GM18511 (cell line): ENCODE data around the gene CD36.

Experiments
- ATAC-seq: cut with Tn5 transposase; IDR thresholded peaks from one replicate; pipeline ENCODE4 v1.9.1; 2021; ENCODE audit warnings: mild to moderate bottlenecking, moderate library complexity; ENCODE audit not compliant: unreplicated experiment

CD36 gene

DNA sequence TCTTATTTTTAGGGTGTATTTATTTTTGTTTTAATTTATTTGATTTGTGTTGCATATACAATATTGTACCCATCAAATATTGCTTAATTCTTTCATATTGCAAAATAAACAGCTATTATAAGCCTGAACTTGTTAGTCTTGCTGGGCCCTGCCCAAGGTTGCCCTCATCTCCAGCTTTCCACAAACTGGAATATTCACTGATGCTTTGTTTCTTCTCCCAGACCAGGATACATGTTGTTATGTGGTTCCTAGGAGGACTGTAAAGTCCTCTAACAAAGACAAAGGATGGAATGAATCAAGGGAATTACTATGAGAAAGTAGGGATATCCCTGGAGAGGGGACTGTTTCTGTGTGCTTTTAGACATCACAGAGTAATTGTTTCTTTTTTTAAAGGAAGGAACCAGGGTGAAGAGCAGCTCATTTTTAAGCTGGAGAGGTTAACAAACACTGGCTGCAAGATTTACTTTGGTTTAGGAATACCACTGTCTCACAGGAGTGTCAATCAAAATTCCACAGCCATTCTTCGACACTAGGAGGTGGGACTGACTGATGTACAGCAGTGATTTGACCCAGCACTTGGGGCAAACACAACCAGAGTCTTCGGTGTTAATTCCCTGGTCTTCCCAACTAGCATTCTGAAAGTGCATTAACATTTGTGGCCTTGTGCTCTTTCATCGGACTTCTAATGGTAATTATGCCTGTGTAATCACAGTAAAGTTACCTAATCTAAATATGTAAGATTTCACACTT, 14.8 kb upstream of the CD36 start:
- no peak for ATAC-seq

DNA sequence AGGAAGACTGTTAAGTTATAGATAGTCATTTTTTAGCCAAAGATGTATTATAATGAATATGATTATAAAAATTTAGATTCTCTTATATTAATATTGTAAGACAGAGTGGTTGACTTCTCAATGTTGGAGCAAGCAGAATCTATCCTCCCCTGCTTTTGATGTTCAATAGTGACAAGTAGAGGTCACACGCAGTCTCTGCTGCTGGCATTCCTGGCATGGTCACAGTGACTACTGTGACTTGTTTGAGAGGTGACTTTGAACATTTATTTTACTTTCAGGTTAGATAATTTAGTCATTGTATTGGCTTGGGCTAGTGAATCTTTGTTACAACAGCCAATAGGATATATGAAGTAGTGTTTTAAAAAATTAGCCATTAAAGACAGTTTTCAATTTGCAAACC, 13.7 kb upstream of the CD36 start:
- no peak for ATAC-seq

DNA sequence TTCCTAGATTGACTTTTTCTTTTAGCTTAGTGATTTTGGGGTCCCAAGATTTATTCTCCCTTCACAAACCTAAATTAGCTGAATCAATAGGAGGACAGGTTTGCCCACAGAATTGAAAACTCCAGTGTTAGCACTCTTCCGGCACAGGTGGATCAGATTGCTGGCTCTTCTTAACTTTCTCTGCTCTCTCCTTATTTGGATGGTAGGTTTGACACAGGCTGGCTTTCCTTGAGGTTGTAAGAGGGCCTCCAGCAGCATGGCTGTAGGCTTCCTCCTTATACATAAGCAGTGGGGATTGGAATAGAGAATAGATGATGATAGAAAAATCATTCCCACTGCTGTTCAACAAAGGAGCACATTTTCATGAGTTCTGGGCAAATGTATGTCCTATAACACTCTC, 9.4 kb upstream of the CD36 start:
- no peak for ATAC-seq

DNA sequence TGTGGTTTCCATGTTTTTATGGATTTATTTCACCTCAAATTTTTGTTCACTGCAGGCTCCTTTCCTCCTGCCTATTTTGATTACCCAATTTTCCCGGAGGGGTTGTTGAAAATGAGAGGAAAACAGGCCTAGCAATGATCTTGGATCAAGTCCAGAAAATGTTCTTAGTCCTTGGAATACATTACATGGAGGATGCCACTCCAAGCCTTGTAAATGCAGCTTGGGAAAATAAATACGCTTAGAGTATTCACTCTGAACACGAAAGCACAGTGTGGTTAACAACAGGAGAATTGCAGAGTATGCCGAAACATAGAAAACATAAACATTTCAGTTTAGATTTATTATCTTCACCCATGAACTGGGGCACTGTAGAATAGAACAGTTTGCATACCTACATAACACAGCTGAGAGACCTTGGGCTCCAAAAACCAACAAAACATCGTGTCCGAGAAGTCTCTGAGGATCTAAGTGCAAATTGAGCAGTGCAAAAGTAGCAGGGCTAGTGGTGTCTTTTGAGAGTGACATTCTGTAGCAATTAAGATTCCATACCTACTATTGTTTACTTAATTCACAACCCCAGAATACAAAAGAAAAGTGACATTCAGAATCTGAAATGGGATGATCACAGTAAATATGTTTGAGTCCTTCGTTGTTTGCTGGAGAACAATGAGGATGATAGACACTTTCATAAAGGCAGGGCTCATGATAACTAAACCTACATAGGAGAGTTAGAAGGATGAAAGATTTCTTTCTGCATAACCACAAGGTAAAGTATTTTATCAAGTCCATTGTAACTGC, 7.6 kb upstream of the CD36 start:
- no peak for ATAC-seq

DNA sequence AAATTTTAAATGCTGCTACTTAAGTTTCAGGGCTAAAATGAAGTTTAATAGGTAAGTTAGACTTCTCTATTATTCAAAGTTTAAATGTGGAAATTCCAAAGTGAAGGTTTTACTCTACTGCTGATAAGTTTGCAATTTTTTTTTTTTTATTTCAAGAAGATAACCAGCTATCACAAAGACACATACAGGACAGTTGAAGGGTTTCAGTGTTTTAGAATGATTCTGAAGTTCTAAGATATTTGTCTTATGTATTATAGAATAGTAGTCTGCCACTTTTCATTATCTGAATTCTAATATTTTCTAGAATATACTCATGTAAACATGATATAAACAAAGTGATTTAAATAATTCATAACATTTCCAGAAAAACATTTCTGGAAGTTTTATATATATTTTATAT, 7.0 kb upstream of the CD36 start:
- ATAC-seq = no peak

DNA sequence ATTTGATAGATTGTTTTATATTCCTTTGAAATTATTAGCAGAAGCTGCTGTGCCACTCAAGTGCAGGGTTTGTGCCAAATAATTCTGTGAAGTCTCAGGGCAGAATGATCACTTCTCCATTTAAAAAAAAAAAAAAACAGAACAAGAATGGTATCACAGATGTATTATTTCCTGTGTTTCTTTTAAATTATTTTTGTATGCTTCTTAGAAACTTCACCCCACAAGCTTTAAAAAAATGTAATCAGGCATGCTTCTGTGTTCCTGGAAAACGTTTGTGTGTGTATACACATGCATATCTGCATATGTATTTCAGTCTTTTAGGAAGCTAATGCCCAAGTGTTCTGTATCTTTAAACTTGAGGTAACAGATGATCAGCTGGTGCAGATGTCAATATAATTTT, 6.3 kb upstream of the CD36 start:
- no peak for ATAC-seq

DNA sequence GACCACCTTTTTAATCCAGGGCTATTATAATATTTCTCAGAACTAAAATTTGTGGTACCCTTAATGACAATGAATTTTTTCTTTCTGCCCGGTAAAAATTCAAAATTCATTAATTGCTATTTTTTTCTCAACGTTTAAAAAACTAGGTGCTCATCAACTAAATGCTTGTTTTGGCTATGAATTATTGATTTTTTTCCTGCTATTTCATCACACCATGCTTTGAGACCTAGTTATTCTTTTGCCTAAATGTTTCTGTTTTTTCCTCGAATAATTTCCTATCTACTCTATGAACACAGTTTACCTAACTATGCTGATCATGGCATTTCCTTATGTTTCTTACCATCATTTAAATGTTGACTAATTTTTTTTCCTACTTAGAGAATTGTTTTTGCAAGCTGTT, 5.6 kb upstream of the CD36 start:
- ATAC-seq = no peak

DNA sequence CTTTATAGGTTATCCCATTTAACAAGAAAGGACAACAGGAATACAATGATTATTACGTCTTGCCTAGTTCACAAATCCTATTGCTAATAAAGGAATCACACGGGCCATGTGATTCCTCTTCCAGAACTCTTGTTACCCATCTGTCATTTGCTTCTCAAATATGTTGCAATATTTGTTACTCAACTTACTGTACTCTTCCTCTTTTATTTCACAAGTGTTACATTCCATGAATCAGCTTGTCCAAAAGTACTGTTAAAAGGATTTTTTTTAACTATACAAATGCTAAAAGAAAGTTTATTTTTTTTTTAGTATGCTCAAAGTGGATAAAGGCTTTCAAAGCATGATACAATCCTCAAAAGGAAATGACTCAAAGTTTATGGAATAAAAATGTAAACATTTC, 3.9 kb upstream of the CD36 start:
- ATAC-seq = no peak

DNA sequence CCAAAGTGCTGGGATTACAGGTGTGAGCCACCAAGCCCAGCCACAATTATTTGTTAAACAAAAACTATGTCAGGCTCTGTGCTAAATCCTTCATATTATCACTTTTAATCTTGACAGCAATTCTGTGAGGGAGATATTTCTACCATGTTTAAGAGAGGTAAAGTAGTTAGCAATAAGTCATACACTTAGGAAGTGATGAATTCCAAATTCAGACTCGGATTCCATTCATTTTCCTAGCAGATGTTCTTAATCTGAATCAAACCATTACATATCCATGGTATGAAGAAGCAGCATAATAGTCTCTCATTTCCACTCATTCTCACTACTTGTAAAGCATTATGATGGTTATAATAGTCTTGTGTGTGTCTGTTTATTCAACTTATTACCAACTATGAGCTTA, 2.9 kb upstream of the CD36 start:
- ATAC-seq = no peak

DNA sequence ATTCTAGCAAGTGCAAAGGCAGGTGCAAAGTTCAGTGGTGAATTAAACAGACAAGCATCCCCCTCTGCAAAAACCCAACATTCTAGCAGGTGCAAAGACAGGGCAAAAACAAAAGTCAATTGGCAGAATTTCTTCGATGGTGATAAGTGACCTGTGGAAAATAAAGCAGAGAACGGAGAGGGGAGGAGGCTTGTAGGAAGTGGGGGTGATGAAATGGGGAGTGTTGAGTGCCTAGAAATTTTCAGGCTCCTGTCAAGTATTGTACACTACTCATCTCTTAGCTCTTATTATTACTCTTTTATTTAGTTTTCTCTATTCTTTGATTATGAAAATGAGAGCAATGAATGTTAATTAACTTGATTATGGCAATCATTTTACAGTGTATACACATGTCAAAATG, 2.4 kb upstream of the CD36 start:
- ATAC-seq = no peak

DNA sequence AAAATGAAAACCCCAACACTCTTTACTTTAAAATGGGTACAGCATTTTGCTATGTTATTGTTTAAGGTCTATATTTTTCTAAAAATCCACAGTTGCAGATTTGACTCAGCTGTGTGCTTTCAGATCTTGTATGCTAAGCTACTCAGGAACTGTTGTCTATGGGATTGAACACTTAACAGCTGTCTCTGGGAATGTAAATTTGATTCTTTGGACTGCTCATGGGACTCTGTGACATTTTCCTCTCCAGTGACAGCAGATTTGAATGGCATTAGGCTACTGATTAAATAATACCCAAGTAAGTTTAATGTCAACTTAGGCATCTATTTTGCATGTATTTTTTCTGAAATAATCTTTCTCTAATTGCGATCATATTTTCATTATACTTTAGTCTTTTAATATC, 1.7 kb upstream of the CD36 start:
- ATAC-seq = no peak

DNA sequence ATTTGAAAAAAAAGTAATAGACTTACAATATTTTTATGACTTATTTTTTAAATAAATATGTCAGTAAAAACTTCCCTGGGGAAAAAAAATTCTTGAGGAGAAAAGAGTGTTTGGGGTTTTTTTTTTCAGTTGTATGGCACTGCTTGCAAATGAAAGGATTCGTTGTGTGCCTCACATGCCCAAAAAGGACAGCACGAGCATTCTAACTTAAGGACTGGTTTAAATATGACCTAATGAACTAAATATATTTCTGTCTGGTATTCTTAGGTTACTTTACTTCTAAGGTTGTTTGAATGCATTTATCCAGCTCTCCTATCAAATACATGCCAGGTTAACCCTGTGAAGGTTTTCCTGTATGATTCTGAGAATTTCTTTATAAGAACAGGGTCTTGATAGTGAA, 988 bp upstream of the CD36 start:
- ATAC-seq = no peak

DNA sequence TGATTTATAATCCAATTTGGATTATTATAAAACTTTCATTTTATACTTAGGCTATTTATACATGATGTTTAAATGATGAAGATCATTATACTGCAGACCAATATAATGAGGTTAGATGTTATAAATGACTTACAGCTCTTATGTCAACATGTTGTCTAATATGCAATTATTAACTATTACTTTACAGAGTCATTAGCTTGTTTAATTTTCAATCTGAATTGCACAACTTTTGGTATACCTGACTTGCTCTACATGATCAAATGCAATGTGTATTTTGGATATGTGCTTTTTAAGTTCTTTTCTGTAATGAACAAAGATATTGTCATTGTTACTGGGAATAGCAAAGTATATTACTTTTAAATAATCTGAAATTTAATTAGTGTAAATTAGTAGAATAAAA, 569 bp downstream of the CD36 start:
- ATAC-seq = no peak

DNA sequence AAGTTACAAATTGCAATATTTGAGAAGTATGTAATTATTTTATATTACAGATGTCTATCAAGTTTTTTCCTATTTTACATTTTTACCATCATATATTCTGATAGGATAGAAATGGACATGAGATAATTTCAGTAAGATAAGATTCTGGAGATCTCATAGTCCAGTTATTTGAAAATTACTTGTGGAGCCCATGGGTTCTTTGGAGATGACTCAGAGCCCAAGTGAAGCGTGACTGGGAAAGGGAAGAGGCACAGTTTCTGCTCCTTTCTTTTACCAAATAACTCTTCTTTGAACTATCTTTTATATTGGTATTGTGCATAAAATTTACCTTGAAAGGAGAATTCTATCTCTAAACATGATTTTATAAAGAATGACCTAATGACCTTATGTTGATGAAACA, 2.4 kb downstream of the CD36 start:
- no peak for ATAC-seq

DNA sequence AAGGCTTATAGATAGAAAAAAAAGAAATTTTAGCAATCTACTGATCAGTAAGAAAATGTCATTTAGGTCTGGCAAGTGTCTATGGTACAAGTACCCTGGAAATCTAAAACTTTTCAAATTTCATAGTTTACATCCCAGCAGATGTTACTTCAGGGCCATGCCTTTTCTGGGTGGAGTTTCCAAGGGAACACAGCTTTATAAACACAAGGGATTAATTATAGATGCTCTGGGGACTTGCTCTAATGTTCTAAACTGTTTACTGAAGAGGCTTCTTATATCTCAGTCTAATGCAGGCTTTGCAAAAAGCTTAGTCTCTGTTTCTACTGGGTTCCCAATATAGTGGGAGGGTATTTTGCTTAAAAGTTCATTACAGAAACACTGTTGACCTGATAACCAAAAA, 3.1 kb downstream of the CD36 start:
- no peak for ATAC-seq

DNA sequence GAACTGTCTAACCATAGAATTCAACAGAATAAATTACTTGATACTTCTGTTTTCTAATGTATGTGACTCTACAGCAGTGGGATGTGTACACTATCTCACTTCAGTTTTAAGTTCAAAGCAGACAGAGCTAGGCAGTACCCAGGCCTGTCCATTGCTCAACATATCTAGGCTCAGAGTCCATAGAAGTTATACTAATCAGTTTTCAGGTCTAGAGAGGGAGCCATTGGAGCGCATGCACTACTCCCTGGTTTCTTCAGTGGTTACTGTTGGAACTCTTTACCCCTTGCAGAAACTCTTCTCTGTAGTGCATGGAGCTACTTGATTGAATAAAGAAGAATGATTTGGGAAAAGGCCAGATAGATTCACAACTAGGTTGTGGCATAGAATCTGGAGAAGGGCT, 4.4 kb downstream of the CD36 start:
- no peak for ATAC-seq

DNA sequence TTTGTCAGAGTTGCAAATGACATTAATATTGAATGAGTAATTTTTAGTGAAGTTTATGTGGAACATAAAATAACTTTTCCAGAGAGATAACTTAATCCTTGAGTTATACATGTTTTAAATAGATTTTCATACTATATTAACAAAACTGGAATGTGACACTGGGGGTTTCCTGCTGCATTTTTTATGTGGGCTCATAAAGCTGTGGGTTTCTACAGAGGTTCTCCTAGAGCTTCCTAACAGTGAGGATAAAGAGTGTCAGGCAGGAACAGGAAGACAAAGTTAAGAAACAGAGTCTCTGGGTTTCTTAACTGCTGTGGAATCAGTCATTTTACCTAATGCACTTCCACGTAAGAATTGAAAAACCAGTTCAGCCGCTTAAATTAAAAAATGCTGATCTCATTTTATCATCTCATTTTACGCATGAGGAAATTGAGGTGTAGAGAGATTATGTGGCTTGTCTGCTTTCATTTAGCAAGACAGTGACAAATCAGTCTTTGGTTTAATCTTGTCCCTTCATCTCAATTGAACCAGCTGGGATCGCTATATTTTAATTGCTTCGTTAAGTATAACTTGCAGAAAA, 5.0 kb downstream of the CD36 start:
- ATAC-seq = no peak

DNA sequence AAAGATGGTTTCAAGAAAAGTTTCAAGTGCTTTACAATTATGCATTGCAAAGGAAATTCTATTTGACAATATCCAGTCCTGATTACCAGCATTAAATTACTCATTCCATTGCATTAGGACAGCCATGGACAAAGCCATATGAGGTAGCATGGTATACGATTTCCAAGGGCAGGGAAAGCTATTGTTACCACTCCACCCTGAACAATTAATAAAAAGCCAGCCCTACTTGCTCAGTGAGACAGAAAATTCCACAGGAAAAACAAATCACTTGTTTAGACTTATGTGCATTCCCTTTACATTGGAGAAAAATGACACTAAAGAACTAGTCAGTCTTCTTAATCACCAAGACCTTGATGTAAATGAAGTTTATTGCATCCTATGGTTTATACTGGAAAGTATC, 5.6 kb downstream of the CD36 start:
- ATAC-seq = no peak

DNA sequence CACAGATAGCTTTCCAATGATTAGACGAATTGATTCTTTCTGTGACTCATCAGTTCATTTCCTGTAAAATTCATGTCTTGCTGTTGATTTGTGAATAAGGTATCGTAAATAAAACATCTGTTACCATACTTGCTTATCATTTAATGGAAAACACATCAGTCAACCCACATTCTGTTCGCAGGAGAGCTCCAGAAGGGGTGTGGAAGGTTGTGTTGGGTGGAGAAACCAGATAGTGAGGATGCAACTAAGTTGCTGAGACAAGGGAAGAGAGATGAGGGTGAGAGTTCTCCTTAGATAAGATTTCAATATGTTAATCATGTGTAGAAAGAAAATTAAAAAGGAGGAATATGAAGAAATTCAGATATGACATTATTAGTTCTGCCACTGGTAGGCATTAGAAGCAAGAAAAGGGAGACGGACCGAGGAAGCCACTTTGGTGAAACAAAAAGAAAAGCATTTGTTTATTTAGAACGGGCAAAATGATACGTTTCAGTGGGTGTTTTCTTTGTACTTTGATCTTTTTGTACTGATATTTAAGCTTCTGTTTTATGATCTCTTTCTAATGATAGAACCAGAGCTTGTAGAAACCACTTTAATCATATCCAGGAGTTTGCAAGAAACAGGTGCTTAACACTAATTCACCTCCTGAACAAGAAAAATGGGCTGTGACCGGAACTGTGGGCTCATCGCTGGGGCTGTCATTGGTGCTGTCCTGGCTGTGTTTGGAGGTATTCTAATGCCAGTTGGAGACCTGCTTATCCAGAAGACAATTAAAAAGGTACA, 7.8 kb downstream of the CD36 start:
- ATAC-seq = no peak

DNA sequence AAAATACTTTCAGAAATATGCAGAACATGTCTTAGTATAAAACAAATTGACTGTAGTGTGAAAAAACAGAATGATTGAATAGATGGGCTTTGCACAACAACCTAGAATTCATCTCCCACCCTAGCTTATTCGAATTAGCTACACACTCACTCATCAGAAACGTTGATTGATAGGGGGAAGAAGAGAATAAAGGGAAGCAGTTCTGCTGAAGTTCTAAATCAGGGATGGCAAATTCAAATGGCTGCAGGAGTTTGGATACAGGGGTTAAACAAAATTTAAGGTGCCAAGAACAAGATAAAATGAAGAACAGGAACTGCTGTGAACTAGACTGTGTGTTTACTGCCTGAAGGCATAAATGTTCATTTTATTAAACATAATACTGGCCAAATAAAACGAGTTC, 9.0 kb downstream of the CD36 start:
- no peak for ATAC-seq

DNA sequence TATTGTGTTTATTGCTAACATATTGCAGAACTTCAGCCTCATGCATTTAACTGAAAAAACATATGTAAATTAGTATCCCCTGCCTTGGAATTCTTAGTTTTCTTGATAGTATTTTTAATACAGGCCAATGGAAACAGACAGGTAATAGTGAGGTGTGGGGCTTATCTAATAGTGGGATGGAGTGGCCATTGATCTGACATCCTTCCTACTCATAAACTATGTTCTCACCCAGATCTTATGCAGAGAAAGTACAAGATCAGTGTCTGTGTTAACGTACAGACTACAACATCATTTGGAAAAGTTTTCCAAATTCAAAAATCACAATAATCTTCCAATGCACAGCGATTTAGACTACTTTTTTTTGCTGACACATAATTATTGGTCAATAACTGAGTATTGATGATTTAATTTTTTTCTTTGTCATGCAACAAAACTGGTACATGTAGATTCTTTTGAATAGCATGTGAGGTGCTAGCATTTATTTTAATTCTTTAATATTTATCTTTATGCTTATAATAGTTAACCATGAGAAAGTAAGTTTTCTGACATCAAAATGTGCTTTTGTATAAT, 9.7 kb downstream of the CD36 start:
- ATAC-seq = no peak
